ENCODE measurements around the gene EFCAB5. TPM values are rescaled to one million over a fixed set of nuclear protein-coding genes. Genes with fewer than 3 reads are reported as not detected.

Gene EFCAB5
- total and polyA plus RNA-seq, 2 experiments from 2014 or later = 0.68 TPM; not detected in 1

DNA sequence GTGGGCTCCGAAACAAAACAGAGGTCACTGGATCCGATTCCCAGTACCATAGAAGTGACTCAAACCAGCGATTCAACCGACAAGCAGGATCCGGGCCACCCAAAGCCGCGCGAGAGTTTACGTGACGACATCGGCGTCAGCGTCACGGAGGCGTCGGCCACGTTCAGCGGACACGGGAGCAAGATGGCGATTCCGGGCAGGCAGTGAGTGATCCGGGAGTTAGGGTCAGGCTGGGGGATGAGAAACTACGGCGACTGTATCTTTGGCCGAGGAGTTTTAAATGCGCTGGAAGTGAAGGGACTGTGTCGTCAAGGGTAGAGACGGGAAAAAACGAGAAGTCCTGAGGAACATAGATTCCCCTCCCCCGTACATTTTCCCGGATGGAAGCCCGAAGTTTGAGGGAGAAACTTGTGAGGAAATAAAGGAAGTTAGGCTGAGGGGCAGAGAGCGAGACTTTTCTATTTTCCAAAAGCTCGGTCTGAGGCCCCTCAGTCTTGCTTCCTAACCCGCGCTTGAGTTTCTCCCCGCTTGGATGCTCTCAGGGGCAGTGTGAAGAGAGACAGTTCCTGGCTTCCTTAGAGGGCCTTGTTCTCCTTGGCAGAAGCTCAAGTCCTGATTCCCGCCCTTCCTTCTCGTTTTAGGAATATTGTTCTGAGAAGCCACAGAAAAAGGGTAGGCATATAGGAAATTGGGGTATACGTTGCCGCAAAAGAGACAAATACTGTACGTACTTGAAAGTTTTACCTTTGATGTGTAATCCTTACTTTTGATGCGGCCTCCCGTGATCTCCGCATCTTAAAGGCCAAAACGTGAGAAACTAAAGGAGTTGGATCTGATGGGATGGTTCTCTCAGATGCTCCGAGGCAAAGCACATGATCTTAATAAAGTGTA lies 175.5 kb downstream of the EFCAB5 start, which contains the start of gene NSRP1:
Gene NSRP1 (plus strand): TSS at position 156 of the 891 bp plus-strand sequence. CDS start 28 bp downstream, at position 184.
- no peaks in the 10 kb centered on the region for H3K9me3 Mint-ChIP-seq
- Histone ChIP-seq H2AFZ (peak within 1 kb of the TSS; percentile 83), H3K27ac (ENCODE audit: low read depth) (peak within 1 kb of the TSS; percentile 95), H3F3A (replicated peaks; ENCODE audit: low read depth) (no peaks in the 10 kb centered on the region), H4K20me1 (replicated peaks; ENCODE audit: insufficient read depth) (no peaks in the 10 kb centered on the region), H3K4me1 (ENCODE audit: insufficient read depth) (peaks cover 5% of the 10 kb centered on the region), H3K79me2 (replicated peaks; ENCODE audit: insufficient read depth) (peaks cover 51% of the 10 kb centered on the region), H3K9me2 (ENCODE audit: insufficient read depth) (no peaks in the 10 kb centered on the region), H3K27me3 (ENCODE audit: insufficient read depth) (no peaks in the 10 kb centered on the region), H3K4me3 (peak within 1 kb of the TSS; percentile 77), H3K4me2 (peak within 1 kb of the TSS; percentile 80), H3K36me3 (ENCODE audit: insufficient read depth) (no peaks in the 10 kb centered on the region; the same call in 1 of the 2 replicates)
- peaks cover 32% of the 10 kb centered on the region for H3K36me3 Mint-ChIP-seq (ENCODE audit: low read depth)
- peaks cover 11% of the 10 kb centered on the region; the same call in 2 of the 3 replicates for H3K4me1 Mint-ChIP-seq
- H3K27me3 Mint-ChIP-seq (ENCODE audit: insufficient read depth, low read depth, poor library complexity) = no peaks in the 10 kb centered on the region
- peak; percentile 98 for DNase-seq (ENCODE audit: low spot score)
- H3K27ac Mint-ChIP-seq = peak within 1 kb of the TSS; percentile 100
- TF ChIP-seq REST (IDR thresholded peaks at IDR 0.05; ENCODE audit: unreplicated experiment) = peak; percentile 32
- peak; percentile 98 for TF ChIP-seq POLR2AphosphoS5 (IDR thresholded peaks at IDR 0.05; ENCODE audit: low read depth)
- TF ChIP-seq JUNB (IDR thresholded peaks at IDR 0.05; ENCODE audit: unreplicated experiment) = no peak
- no peak for TF ChIP-seq ZNF331 (CRISPR knock-in tag; IDR thresholded peaks at IDR 0.05; ENCODE audit: low read depth)
- TF ChIP-seq ZNF114 (CRISPR knock-in tag; IDR thresholded peaks at IDR 0.05) = no peak
- no peak for TF ChIP-seq CTCF (conservative IDR thresholded peaks at IDR 0.05; ENCODE audit: low read depth in 2 of 2)
- TF ChIP-seq EZH2phosphoT487 (IDR thresholded peaks at IDR 0.05; ENCODE audit: unreplicated experiment) = no peak
- TF ChIP-seq CREB1 (CRISPR knock-in tag; IDR thresholded peaks at IDR 0.05; ENCODE audit: low read depth) = peak; percentile 92
- ATAC-seq = peak; percentile 99
- H3K4me3 Mint-ChIP-seq = peak within 1 kb of the TSS; percentile 92

GRCh38 chr17:30117675-30118081 lies 176.2 kb downstream of the EFCAB5 start:
- Mint-ChIP-seq H3K4me1 (peaks cover 11% of the 10 kb centered on the region; the same call in 2 of the 3 replicates), H3K27ac (peak overlapping the region; percentile 100), H3K27me3 (ENCODE audit: insufficient read depth, low read depth, poor library complexity) (no peaks in the 10 kb centered on the region), H3K9me3 (no peaks in the 10 kb centered on the region), H3K4me3 (peak overlapping the region; percentile 92), H3K36me3 (ENCODE audit: low read depth) (peaks cover 33% of the 10 kb centered on the region)
- no peak overlapping the region for H3K27ac ChIP-seq (ENCODE audit: low read depth)
- peak overlapping the region; percentile 80 for H3K4me2 ChIP-seq
- H3K36me3 ChIP-seq (ENCODE audit: insufficient read depth) = no peaks in the 10 kb centered on the region; the same call in 1 of the 2 replicates
- no peak overlapping the region for H2AFZ ChIP-seq
- no peaks in the 10 kb centered on the region for H3K27me3 ChIP-seq (ENCODE audit: insufficient read depth)
- peaks cover 5% of the 10 kb centered on the region for H3K4me1 ChIP-seq (ENCODE audit: insufficient read depth)
- DNase-seq (ENCODE audit: low spot score) (no peak), ATAC-seq (no peak)
- peak overlapping the region; percentile 77 for H3K4me3 ChIP-seq
- H4K20me1 ChIP-seq (replicated peaks; ENCODE audit: insufficient read depth) = 0 out of 2 replicates have a peak, but pooled peaks cover 3% of the 10 kb centered on the region
- H3K9me2 ChIP-seq (ENCODE audit: insufficient read depth) = no peaks in the 10 kb centered on the region
- H3K79me2 ChIP-seq (replicated peaks; ENCODE audit: insufficient read depth) = peaks cover 56% of the 10 kb centered on the region
- H3F3A ChIP-seq (replicated peaks; ENCODE audit: low read depth) = no peaks in the 10 kb centered on the region
- TF ChIP-seq POLR2AphosphoS5 (IDR thresholded peaks at IDR 0.05; ENCODE audit: low read depth) (no peak), STAT1 (IDR thresholded peaks at IDR 0.05; ENCODE audit: unreplicated experiment) (no peak), ZNF114 (CRISPR knock-in tag; IDR thresholded peaks at IDR 0.05) (no peak), ZNF331 (CRISPR knock-in tag; IDR thresholded peaks at IDR 0.05; ENCODE audit: low read depth) (no peak), JUNB (IDR thresholded peaks at IDR 0.05; ENCODE audit: unreplicated experiment) (no peak)

All from GM23338 (cell line).